ENCODE results near the gene SEMA4D. TPM values are rescaled to one million over a fixed set of nuclear protein-coding genes. Genes with fewer than 3 reads are reported as not detected.

Gene SEMA4D
- total and polyA plus RNA-seq, 2 of the 13 experiments (the other 11 are each of a cell fraction or from before 2014, with no cell fraction given) = 0.13 to 0.16 TPM

GRCh38 chr9:89478821-89479668 is 18.9 kb downstream of the SEMA4D start:
- Histone ChIP-seq H3K4me2 (ENCODE audit: low read depth, low read length) (no peak overlapping the region), H2AFZ (ENCODE audit: low read length) (no peak overlapping the region), H3K4me1 (ENCODE audit: insufficient read depth, low read length) (no peaks in the 10 kb centered on the region), H3K36me3 (replicated peaks in 1 of 2; ENCODE audit: control insufficient read depth in 1 of 2, insufficient read depth in 2 of 2, low read length in 2 of 2) (no peaks in the 10 kb centered on the region), H3K27ac (ENCODE audit: extremely low read length, insufficient read depth, low read length) (no peak overlapping the region), H3K4me3 (replicated peaks in 1 of 3; ENCODE audit: insufficient read depth in 1 of 3, low read depth in 2 of 3, low read length in 3 of 3) (no peak overlapping the region), H3K9me3 (ENCODE audit: low read length) (no peaks in the 10 kb centered on the region), H3K79me2 (ENCODE audit: insufficient read depth, low read length) (no peaks in the 10 kb centered on the region), H4K20me1 (ENCODE audit: insufficient read depth, low read length) (no peaks in the 10 kb centered on the region), H3K9ac (ENCODE audit: insufficient read depth, low read depth, low read length) (no peak overlapping the region), H3K27me3 (ENCODE audit: control insufficient read depth in 1 of 2, insufficient read depth in 2 of 2, low read length in 2 of 2) (peaks cover 2 to 16% of the 10 kb centered on the region in 2 experiments; a peak in 3 of 5 replicates)
- intact Hi-C loops (cut with micrococcal nuclease; ENCODE audit: unreplicated experiment) = no loop called here
- ATAC-seq = no peak; the same call in 1 of the 3 replicates
- POLR2A ChIA-PET = no interaction called here
- in situ Hi-C loops (cut with HindIII; ENCODE audit: extremely low pct_ligation_motif_present, low pct_unique_long_range_greater_than_20kb) = no loop called here
- no TSS peak for BruUV-seq (replicated peaks)
- CTCF ChIA-PET (ENCODE audit: low intra/inter-chr PET ratio, low total read pairs) = no interaction called here
- FAIRE-seq = no peak
- 55% methylated on average over 16 of the region's 16 CpGs for WGBS (ENCODE audit: low lambda C conversion rate)
- no peak for DNase-seq (ENCODE audit: low spot score)
- no peak for TF ChIP-seq ZNF546 (CRISPR knock-in tag; conservative IDR thresholded peaks at IDR 0.05)
- no peak for TF ChIP-seq IKZF5 (CRISPR knock-in tag; IDR thresholded peaks at IDR 0.05)
- no peak for TF ChIP-seq ZKSCAN8 (CRISPR knock-in tag; IDR thresholded peaks at IDR 0.05; ENCODE audit: borderline replicate concordance)
- TF ChIP-seq KLF15 (CRISPR knock-in tag; IDR thresholded peaks at IDR 0.05; ENCODE audit: borderline replicate concordance) = no peak
- TF ChIP-seq, protein P1, sequence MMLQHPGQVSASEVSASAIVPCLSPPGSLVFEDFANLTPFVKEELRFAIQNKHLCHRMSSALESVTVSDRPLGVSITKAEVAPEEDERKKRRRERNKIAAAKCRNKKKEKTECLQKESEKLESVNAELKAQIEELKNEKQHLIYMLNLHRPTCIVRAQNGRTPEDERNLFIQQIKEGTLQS (CRISPR knock-in tag; IDR thresholded peaks at IDR 0.05) = no peak
- TF ChIP-seq ZNF512B (CRISPR knock-in tag; IDR thresholded peaks at IDR 0.05; ENCODE audit: borderline replicate concordance) = no peak
- TF ChIP-seq ZNF414 (CRISPR knock-in tag; IDR thresholded peaks at IDR 0.05) = no peak
- no peak for TF ChIP-seq NCOR1 (IDR thresholded peaks at IDR 0.05; ENCODE audit: borderline replicate concordance, low read length)
- no peak for TF ChIP-seq HES4 (CRISPR knock-in tag; IDR thresholded peaks at IDR 0.05; ENCODE audit: borderline replicate concordance)
- no peak for TF ChIP-seq PBX2 (CRISPR knock-in tag; IDR thresholded peaks at IDR 0.05)
- no peak for TF ChIP-seq NR2F1 (CRISPR knock-in tag; IDR thresholded peaks at IDR 0.05)
- TF ChIP-seq, protein P2, sequence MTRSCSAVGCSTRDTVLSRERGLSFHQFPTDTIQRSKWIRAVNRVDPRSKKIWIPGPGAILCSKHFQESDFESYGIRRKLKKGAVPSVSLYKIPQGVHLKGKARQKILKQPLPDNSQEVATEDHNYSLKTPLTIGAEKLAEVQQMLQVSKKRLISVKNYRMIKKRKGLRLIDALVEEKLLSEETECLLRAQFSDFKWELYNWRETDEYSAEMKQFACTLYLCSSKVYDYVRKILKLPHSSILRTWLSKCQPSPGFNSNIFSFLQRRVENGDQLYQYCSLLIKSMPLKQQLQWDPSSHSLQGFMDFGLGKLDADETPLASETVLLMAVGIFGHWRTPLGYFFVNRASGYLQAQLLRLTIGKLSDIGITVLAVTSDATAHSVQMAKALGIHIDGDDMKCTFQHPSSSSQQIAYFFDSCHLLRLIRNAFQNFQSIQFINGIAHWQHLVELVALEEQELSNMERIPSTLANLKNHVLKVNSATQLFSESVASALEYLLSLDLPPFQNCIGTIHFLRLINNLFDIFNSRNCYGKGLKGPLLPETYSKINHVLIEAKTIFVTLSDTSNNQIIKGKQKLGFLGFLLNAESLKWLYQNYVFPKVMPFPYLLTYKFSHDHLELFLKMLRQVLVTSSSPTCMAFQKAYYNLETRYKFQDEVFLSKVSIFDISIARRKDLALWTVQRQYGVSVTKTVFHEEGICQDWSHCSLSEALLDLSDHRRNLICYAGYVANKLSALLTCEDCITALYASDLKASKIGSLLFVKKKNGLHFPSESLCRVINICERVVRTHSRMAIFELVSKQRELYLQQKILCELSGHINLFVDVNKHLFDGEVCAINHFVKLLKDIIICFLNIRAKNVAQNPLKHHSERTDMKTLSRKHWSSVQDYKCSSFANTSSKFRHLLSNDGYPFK (CRISPR knock-in tag; IDR thresholded peaks at IDR 0.05; ENCODE audit: borderline replicate concordance) = no peak
